Caco-2 (cell line): ENCODE measurements around the gene PBX1. TPM values are rescaled to one million over a fixed set of nuclear protein-coding genes. Genes with fewer than 3 reads are reported as not detected.
A peak's percentile ranks its signal among the peaks of the same experiment; 100 is the strongest.

Source experiments
- BruUV-seq: library from RNA; stranded (reverse); fragments of 400-500 nt; replicated peaks from 2 replicates; lab custom pipeline; 2021; lab: Mats Ljungman, UMichigan
- CTCF ChIA-PET: fragments of 300-600 bp; sonication (Branson Sonifier 250); formaldehyde crosslinking; loops from one replicate; lab custom pipeline; 2022; ENCODE audit warnings: antibody characterized with exemption; lab: Charles Lee
- POLR2A ChIA-PET: fragments of 300-600 bp; sonication (Branson Sonifier 250); formaldehyde crosslinking; loops from one replicate; lab custom pipeline; 2022; ENCODE audit warnings: antibody characterized with exemption; lab: Charles Lee
- DNase-seq, 2 experiments: peaks; one replicate each; pipeline versions ENCODE4 v3.0.0 to v3.0.0-alpha.2; 2020 to 2022
- H3K27me3 ChIP-seq: replicated peaks from 2 replicates; pipeline ENCODE4 v1.6.0; 2011; ENCODE audit warnings: low read length; ENCODE audit not compliant: control insufficient read depth, insufficient read depth
- H3K36me3 ChIP-seq: 2 replicates; pipeline ENCODE4 v1.5.1; 2011; ENCODE audit warnings: low read length; ENCODE audit not compliant: control insufficient read depth, insufficient read depth
- H3K4me1 ChIP-seq: fragments of 250-450 bp; sonication (Bioruptor Pico); 2 replicates; pipeline ENCODE4 v1.5.1; 2020; ENCODE audit warnings: mild to moderate bottlenecking
- H3K4me3 ChIP-seq: 2 replicates; pipeline ENCODE4 v1.5.1; 2011; ENCODE audit warnings: low read depth, mild to moderate bottlenecking, control low read depth, low read length
- H3K9me3 ChIP-seq: fragments of 250-450 bp; sonication (Bioruptor Pico); 2 replicates; pipeline ENCODE4 v1.5.1; 2020; ENCODE audit warnings: mild to moderate bottlenecking, moderate library complexity
- H3K27ac Mint-ChIP-seq: one replicate; pipeline ENCODE4 v1.8.0; 2022; ENCODE audit warnings: mixed read lengths; ENCODE audit not compliant: unreplicated experiment
- H3K27me3 Mint-ChIP-seq: one replicate; pipeline ENCODE4 v1.8.0; 2022; ENCODE audit warnings: mixed read lengths; ENCODE audit not compliant: insufficient read depth, unreplicated experiment
- H3K36me3 Mint-ChIP-seq: one replicate; pipeline ENCODE4 v1.8.0; 2022; ENCODE audit warnings: mild to moderate bottlenecking, mixed read lengths; ENCODE audit not compliant: insufficient read depth, unreplicated experiment
- H3K4me1 Mint-ChIP-seq: one replicate; pipeline ENCODE4 v1.8.0; 2022; ENCODE audit warnings: low read depth, mixed read lengths; ENCODE audit not compliant: unreplicated experiment
- H3K4me3 Mint-ChIP-seq: one replicate; pipeline ENCODE4 v1.8.0; 2022; ENCODE audit warnings: mild to moderate bottlenecking, moderate library complexity, mixed read lengths; ENCODE audit not compliant: unreplicated experiment
- H3K9me3 Mint-ChIP-seq: one replicate; pipeline ENCODE4 v1.8.0; 2022; ENCODE audit warnings: mixed read lengths; ENCODE audit not compliant: unreplicated experiment
- CTCF ChIP-seq, 2 experiments: fragments of 200-600 bp in 1 of 2; IDR thresholded peaks; 1 replicate in 1 of 2; 2 replicates in 1 of 2; pipeline versions ENCODE4 v1.5.1 to v1.8.0; 2011 to 2022; ENCODE audit warnings: antibody characterized with exemption in 1 of 2, control low read depth in 1 of 2, inconsistent platforms in 1 of 2, low read depth in 1 of 2, low read length in 1 of 2, mild to moderate bottlenecking in 1 of 2, moderate library complexity in 1 of 2; ENCODE audit not compliant: insufficient read depth in 1 of 2, severe bottlenecking in 1 of 2, unreplicated experiment in 1 of 2
- intact Hi-C: fragments of 100-400 bp; cut with micrococcal nuclease; formaldehyde crosslinking; loops from one replicate; pipeline ENCODE4 v1.10.0; 2022; ENCODE audit not compliant: unreplicated experiment
- total RNA-seq: library from RNA; stranded (reverse); gene quantifications from 2 replicates; pipeline ENCODE4 v1.2.3, GENCODE V29; 2022

PBX1 gene
- total RNA-seq, 1 experiment from 2014 or later = 103 TPM

GRCh38 chr1:164588516-164589341 lies 29.7 kb downstream of the PBX1 start:
- no peak for TF ChIP-seq CTCF (IDR thresholded peaks at IDR 0.05; ENCODE audit: insufficient read depth in 1 of 2, low read depth in 1 of 2, low read length in 1 of 2, severe bottlenecking in 1 of 2, unreplicated experiment in 1 of 2)
- H3K9me3 Mint-ChIP-seq = no peaks in the 10 kb centered on the region
- Histone ChIP-seq H3K27me3 (no peaks in the 10 kb centered on the region), H3K36me3 (peaks cover 1% of the 10 kb centered on the region; the same call in 1 of the 2 replicates), H3K4me3 (peak overlapping the region; percentile 32), H3K9me3 (no peaks in the 10 kb centered on the region), H3K4me1 (peaks cover 52% of the 10 kb centered on the region)
- POLR2A ChIA-PET = interaction anchor here (0.6 to 1.3 kb wide), 3 partner anchors 13 to 30 kb away, joined by 3 to 15 read pairs (median 10); partner anchors contain the start of gene PBX1
- DNase-seq = peak; percentile 91 to 95
- peaks cover 71% of the 10 kb centered on the region for H3K4me1 Mint-ChIP-seq
- CTCF ChIA-PET = interaction anchor here (0.5 to 0.8 kb wide), 2 partner anchors 30 to 31 kb away, joined by 4 read pairs; partner anchors contain the start of gene PBX1
- BruUV-seq = no TSS peak
- H3K4me3 Mint-ChIP-seq = peak overlapping the region; percentile 73
- peaks cover 33% of the 10 kb centered on the region for H3K36me3 Mint-ChIP-seq
- intact Hi-C loops = loop anchor here (1.0 to 2.0 kb wide), 8 partner anchors 9 to 199 kb away; partner anchors contain the start of gene PBX1
- H3K27me3 Mint-ChIP-seq = no peaks in the 10 kb centered on the region
- peak overlapping the region; percentile 97 for H3K27ac Mint-ChIP-seq

- Histone ChIP-seq H3K9me3 (no peaks in the 10 kb centered on the region), H3K4me1 (peaks cover 55% of the 10 kb centered on the region), H3K36me3 (peaks cover 1% of the 10 kb centered on the region; the same call in 1 of the 2 replicates), H3K4me3 (no peak overlapping the region), H3K27me3 (no peaks in the 10 kb centered on the region)
- Mint-ChIP-seq H3K27ac (peak overlapping the region; percentile 97), H3K4me3 (peak overlapping the region; percentile 73), H3K27me3 (no peaks in the 10 kb centered on the region), H3K4me1 (peaks cover 71% of the 10 kb centered on the region), H3K36me3 (peaks cover 39% of the 10 kb centered on the region), H3K9me3 (no peaks in the 10 kb centered on the region)
- no peak for DNase-seq
- BruUV-seq = TSS peak; percentile 40
- CTCF ChIA-PET = no interaction called here
- intact Hi-C loops = loop anchor here (1.0 to 2.0 kb wide), 8 partner anchors 10 to 198 kb away; partner anchors contain the start of gene PBX1
- no peak for TF ChIP-seq CTCF (IDR thresholded peaks at IDR 0.05; ENCODE audit: insufficient read depth in 1 of 2, low read depth in 1 of 2, low read length in 1 of 2, severe bottlenecking in 1 of 2, unreplicated experiment in 1 of 2)
- POLR2A ChIA-PET = interaction anchor here (1.3 kb wide), 1 partner anchor 31 kb away, joined by 6 read pairs; the partner anchor contains the start of gene PBX1
These were observed 30.4 kb downstream of the PBX1 start for GRCh38 chr1:164589408-164589807.

- Mint-ChIP-seq H3K27me3 (no peaks in the 10 kb centered on the region), H3K27ac (peak overlapping the region; percentile 97), H3K9me3 (no peaks in the 10 kb centered on the region), H3K4me1 (peaks cover 65% of the 10 kb centered on the region), H3K36me3 (peaks cover 39% of the 10 kb centered on the region), H3K4me3 (peak overlapping the region; percentile 73)
- CTCF ChIA-PET = interaction anchor here (1.0 kb wide), 1 partner anchor 12 kb away, joined by 5 read pairs; no protein-coding TSS in a partner anchor
- H3K36me3 ChIP-seq = peaks cover 1% of the 10 kb centered on the region; the same call in 1 of the 2 replicates
- no peak overlapping the region for H3K4me3 ChIP-seq
- no peak for TF ChIP-seq CTCF (IDR thresholded peaks at IDR 0.05; ENCODE audit: insufficient read depth in 1 of 2, low read depth in 1 of 2, low read length in 1 of 2, severe bottlenecking in 1 of 2, unreplicated experiment in 1 of 2)
- intact Hi-C loops = loop anchor here (1.0 to 2.0 kb wide), 8 partner anchors 11 to 197 kb away; partner anchors contain the start of gene PBX1
- no peak for DNase-seq
- H3K9me3 ChIP-seq = no peaks in the 10 kb centered on the region
- no TSS peak for BruUV-seq
- peaks cover 55% of the 10 kb centered on the region for H3K4me1 ChIP-seq
- H3K27me3 ChIP-seq = no peaks in the 10 kb centered on the region
- POLR2A ChIA-PET = interaction anchor here (0.7 to 1.3 kb wide), 2 partner anchors 31 to 216 kb away, joined by 5 to 6 read pairs; partner anchors contain the start of gene PBX1
These were observed 31.1 kb downstream of the PBX1 start for GRCh38 chr1:164589961-164590507.
